HG02798 (cell line): Measurements from ENCODE around the gene CSF1.
A peak's percentile ranks its signal among the peaks of the same experiment; 100 is the strongest.

Experiments
- ATAC-seq: cut with Tn5 transposase; IDR thresholded peaks from one replicate; pipeline ENCODE4 v1.9.1; 2021; ENCODE audit warnings: mild to moderate bottlenecking; ENCODE audit not compliant: unreplicated experiment, poor library complexity

The CSF1 gene

DNA sequence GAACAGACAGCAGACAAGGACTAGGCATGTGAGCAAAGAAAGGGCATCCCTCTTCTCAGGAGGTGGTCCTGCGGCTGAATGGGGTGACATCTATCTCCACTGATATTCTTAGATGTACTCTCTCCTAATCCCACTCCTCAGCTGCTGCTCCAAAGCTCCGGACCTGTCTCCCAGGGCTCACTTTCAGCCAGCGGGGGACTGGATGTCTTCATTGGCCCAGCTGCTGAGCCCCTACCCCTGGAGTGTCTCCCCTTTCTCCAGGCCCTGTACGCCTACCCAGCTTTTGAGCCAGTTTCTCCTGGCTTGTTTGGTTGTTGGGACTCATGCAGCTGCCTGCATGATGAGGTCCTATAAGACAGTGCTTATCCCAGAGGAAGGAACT lies 28.8 kb upstream of the CSF1 start:
- no peak for ATAC-seq

DNA sequence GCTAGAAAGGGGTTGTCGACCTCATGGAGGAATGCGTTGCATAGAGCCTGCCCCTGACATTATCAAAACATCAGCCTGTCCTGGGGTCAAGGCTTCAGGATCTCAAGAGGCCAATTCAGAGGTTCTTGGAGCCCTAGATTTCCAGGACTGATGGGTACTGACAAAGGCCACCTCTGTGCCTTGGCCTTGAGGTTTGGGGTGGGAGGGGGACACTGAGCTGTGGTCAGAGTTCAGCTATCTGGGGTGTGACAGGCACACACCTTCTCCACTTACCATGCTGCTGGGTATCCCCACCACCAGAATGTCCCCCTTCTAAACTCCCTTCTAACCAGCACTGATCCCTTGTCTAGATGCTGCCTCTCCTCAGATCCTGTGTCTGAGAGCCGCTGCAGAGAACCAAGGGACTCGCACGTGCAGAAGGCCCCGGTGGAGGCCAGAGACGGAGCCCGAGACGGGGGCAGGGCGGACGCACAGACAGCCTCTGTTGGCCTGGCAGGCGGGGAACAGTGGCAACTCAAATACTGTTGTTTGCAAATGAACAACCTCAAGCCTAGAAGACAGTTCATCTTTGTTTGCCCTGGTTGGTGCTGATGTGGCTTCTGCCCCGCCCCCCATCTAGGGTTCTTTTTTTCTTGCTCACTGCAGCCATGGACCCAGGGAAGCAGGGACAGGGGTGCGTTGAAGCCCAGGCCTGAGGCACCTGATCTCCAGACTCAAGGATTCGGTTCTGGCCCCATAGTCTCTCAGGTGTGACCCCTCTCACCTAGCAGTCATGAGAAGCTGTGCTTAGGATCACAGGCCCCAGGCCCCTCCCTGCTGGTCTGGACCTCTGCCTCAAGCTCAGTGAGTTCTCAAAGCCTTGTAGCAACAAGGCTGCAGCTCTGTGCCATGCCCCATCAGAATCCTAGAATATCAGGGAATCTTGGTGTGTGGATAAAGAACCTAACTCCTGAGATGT lies 28.1 kb upstream of the CSF1 start:
- ATAC-seq = no peak

DNA sequence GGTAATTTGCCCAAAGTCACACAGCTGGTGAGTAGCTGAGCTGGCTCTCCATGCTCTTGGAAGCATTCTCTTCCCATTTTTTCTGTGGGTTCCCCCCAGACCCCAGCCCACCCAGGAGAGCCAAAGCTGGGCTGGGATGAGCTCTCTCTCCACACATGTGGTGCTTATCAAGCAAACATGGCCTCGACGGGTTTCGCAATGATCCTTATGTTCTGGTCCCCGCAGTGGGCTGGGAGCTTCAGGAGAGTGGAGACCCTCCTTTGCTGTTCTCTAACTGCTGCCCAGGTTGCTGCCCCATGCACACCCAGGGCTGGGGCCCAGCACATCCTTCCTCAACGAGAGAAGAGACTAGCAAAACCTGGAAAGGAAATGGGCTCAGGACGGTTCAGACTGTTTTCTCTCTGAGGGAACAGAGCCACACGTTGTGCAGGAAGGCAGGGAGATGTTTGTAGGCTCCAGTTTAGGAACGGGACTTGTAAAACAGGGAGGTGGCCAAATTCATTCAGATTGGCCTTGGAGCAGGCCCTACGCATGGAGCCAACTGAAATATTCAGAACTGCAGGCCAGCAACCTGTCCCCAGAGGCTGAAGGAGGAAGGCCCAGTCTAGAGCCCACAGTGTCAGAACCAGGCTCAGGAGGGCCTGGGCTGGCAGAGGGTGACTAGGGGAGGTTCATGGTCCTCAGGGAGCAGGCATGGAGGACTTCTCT lies 27.2 kb upstream of the CSF1 start:
- no peak for ATAC-seq

DNA sequence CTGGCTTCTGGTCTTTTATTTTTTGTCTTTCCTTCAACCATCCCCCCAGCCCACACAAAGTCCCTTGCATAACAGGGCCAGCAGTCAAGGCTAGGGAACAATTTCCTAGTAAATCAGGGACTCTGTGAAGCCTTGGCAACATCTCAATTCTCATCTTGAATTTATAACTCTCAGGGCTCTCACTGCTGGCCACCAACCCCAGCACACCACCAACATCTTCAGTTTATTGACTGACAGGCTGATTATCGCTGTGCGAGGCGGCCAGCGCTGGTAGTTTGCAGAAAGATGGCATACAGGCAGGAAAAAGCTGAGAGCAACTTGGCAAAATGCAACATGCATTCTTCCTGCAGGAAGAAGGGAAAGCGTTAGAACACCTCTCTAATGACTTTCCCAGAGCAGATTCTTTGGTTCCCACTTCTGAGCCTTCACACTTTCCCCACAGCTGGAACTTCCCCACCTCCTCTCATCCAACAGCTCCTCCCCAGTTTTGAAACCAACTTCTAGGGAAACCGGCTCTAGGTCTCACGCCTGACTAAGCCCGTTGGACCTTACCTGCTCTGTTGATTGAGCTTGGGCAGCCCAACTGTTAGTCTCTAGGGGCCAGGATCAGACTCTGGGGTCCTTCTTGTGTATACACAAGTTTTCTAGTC lies 26.3 kb upstream of the CSF1 start:
- no peak for ATAC-seq

DNA sequence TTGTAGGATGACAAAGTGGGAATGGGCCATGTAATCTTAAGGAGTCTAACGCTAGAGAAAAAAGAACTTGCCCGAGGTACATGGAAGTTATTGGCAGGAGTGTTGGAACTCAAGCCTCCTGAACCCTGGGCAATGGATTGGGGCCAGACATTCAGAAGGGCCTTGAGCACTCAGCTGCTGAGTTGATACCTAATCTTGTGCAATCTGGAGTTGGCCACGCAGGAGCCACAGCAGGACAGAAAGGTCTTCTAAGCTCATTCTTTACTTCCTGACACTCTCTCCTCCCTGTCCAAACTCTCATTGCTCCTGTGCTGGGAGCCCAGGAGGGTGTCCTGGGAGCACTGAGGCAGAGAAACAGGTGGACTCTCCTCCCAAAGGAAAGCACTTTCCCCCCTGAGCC lies 25.1 kb upstream of the CSF1 start:
- ATAC-seq = no peak

DNA sequence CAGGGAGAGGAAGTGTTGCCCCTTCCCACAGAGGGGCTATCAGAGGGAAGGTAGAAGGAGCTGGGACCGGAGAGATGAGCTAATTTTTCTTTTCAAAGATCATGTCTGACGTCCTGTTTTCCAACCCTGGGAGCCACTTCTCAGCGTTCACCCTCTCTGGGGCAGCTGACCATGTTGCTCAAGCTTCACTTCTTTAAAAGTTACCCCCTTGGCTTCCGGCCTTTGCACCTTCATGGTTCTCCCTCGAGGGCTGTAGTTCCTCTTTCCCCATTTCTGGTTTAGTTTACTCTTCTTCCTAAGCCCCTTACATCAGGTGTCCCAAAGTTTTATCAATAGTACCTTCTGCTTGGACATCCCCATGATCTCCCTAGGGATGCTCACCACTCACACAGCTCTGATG lies 23.8 kb upstream of the CSF1 start:
- no peak for ATAC-seq

DNA sequence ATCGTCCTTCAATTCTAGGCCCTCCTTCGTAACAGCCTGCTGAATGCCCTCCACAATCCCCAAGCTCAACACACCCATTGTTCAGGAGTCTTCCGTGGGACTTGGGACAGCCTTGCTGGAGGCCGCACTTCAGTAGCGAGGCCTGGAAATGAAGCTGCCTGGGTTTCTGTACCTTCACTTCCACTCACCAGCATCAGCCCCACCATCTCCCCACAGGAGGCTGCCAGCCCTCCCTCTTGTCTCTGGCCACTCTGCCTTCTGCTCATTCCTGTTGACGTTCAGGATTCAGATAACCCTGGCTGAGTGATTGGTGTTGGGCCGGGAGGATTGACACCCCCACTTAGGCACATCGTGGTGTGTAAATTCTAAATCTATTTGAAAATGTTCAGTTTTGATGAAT lies 23.4 kb upstream of the CSF1 start:
- no peak for ATAC-seq

DNA sequence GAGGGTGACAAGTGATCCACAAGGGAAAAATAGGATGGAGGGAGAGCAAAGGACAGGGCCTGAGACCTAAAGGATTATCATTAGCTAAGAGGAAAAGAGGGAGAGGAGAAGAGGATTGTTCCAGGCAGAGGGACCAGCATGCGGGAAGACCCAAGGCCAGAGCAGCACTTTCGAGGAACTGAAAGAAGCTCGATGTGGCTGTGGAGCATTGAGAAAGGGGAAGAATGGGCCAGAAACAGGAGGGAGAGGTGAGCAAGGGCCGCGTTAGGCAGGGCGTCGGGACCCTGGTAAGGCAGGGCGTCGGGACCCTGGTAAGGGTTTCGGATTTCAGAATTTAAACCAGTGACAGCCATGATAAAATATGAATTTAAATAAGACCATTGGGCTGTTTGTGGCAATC lies 22.8 kb upstream of the CSF1 start:
- ATAC-seq = no peak

DNA sequence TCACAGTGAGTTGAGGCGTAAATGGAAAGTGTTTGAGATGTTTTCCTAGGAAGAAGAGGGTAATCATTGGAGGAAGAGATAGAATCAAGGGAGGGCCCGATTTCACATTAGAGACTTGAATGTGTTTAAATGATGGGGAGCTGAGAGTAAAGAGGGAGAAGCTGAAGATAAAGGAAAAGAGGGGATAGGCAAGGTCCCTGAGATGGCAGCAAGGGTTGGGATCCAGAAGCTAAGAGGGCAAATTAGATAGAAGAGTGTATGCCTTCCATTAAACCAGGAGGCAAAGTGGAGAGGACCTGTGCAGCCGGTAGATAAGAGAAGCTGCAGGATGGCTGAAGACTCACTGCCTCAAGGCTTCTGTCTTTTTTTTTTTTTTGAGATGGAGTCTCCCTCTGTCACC lies 21.6 kb upstream of the CSF1 start:
- ATAC-seq = no peak

DNA sequence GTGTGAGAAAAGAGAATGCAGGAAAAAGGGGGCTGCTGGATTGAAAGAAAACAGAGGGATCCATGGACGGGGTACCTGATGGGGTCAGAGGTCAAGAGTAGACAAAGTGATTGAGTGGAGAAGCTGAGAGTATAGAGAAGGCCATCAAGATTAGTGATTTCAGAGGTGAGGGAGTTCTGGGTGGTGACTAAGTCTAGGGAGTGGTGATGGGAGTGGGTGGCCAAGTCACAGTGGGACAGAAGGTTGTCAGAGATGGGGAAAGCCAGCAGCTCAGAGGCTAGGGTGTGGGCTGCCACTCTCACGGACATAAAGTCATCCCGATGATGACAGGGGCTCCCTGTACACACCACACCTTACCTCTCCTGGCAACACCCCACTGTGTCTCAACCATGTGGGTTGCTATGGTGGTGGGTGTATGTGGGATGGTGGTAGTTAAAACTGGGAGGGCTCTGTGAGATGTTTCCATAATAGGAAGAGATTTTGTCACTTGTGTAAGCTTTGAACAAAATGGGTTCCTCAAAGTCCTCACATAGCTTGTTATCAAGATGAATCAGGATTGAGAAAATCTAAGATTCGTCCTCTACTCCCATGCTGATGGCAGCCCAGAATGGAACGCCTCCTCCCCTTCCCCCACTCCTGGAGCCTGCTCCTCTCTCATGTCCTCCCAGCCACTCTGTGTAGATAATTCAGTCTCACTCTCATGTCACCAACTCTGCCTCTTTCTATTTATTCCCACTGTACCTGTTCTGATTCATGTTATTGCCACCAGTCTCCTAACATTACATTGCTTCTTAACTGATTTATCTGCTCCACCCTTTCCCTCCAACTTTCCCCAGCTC lies 20.3 kb upstream of the CSF1 start:
- peak; percentile 41 for ATAC-seq

DNA sequence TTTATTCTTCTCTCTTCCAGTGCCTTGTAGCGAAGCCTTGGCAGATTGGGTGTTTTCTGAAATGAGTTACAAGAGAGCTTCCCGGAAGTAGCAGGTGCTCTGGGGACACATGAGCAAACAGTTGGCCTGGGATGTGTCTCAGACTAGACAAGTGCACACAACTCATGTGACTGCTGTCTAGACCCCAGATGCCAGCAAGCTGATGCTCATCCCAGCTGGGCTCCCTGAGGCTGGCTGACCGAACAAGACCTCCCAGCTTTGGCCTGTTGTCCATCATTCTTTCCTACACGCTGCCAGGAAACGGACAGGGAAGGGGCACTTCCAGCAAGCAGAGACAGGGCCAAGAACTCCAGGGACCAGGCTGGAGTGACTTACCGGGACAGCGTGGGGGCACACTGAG lies 18.7 kb upstream of the CSF1 start:
- ATAC-seq = no peak

DNA sequence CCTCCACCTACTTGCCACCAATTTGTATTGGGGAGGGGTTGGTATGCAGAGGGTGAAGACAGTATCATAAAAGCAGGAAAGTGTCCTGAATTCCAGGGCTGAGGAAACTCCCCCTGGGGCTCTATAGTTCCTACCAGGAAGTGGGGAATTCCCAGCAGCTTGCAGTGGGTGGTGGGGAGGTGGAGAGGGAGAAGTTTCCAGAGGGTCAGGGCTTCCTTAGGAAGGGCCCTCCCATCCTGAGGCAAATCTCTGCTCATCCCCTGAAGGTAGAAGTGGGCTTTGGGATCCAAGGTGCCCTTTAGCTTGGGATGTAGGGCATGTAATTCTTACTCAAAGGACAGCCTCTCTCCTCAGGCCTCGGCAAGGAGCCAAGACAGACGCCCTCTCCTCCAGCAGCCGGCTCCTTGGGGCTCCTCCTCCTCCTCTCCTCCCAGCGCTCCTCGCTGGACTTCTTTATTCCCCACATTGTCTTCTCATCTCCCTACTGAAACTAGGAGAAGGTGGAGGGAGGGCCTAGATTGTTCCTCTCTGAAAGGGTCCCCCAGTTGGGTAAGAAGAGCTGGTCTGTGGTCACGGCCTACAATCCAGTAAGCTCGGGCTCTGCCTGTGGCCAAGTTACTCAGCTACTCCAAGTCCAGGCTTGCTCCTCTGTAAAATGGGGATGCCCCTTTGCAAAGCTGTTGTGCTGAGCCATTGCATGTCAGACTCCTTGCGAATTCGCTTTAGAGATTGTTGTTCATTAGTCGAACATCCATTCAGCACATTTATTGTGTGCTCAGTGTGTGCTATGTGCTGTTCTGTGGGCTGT lies 17.9 kb upstream of the CSF1 start:
- no peak for ATAC-seq

DNA sequence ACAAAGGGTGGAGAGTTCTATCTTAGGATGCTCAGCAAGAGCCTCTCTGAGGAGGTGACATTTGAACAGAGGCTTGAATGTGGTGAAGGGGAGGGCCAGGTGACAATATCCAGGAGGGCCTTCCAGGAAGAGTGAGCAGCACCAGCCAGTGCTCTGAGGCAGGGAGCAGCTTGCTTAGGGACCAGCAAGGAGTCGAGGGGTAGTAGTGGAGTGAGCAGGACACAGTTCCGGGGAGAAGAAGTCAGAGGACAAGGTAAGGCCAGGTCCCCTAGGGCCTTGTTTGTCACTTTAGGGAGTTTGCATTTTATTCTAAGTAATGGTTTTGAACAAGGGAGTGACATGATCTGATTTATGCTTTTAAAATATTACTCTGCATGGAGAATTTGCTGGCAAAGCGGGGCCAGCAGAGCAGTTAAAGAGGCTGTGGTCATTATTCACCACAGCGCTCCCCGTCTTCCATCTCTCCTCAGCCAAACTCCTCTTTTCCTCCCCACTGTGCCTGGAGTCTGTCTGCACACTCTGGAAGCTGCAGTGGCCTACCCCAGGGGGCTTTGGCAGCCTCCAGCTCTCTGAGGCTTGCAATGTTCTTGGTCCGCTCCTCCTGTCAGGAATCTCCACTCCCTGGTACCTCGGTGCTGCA lies 17.0 kb upstream of the CSF1 start:
- ATAC-seq = no peak

DNA sequence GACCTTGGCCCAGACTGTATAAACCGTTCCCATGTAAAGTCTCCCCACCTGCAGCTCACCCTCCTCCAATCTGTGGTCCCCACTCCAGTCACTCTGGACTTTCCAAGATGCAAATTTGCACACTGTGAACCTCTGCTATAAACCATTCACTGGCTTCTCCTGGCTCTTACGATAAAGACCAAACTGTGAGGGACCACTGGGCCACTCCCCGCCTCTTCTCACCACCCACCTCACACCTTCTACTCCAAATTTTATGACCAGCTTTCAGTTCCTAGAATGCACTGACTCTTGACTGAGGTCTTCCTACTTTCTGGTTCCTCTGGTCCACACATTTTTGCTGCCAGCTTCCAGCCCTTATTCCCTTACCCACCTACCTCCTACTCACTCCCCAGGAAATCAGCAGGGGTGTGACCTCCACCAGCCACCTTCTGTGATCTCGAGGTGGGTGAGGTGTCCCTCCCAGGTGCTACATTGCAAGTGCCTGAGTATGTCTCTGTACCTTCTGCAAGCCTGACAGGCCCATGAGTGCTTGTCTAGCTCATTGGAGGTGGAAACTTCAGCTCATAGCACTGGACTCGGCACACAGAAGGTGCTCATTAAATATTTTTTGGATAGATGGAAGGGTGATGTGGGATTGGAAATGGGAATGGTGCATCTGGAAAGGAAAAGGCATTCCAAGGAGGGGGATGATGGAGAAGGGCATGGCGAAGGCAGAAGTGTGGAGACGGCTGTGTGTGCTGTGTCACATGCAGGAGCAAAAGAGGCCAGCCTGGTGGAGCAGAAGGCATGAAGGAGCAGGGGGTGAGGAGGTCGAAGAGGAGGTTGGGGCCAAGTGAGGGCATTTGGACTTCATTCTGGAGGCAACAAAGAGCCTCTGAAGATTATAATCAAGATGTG lies 15.6 kb upstream of the CSF1 start:
- ATAC-seq = peak; percentile 48

DNA sequence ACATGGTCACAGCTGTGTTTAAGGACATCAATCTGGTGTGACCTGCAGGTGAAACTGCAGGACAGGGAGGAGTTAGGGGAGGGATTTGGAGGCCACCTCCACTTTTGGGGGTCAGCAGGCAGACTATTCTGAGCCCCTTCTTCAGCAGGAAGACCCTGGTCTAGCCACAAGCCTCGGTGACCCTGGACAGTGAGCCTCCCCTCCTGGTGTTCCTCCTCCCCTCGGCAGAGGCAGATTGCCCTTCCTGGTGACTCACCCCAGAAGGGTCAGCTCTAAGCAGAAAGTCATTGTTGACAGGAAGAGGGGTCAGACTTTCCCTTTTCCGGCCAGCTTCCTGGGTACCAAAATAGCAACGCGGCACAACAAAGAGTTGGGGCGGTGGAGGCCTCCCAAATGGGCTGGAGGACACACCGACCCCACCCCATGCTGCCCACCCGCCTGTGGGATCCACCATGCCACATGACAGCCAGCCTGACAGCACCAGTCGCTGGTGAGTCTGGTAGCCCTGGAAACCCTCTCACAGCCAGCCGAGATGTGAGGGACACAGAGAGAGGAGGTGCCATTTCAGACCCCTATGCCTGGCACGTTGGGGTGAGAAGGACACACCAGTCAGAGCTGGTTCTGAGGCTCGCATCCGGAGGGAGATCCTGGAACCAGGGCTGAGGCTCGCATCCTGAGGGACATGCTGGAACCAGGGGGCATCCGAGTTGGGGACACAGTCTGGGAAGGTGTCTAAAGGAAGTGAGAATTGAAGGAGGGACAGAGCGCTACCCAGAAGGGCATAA lies 14.7 kb upstream of the CSF1 start:
- ATAC-seq = no peak

DNA sequence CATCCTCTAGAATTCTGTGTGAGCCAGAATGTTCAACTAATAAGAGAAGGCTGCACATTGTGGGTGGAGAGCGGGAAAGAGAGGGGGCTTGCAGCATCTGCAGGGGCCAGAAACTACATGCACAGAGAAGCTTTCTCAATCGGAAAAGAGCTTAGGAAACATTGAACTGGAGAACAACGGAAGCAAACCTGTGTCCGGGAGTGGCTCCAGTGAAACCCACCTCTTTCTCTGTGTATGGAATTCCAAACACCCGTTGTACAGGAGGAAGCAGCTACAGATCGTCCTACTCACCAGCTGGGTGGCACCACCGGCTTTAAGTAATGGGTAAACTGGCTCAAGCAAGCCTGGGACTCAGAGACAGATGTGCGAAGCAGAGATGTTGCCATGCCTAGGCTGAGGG lies 14.0 kb upstream of the CSF1 start:
- ATAC-seq = no peak

DNA sequence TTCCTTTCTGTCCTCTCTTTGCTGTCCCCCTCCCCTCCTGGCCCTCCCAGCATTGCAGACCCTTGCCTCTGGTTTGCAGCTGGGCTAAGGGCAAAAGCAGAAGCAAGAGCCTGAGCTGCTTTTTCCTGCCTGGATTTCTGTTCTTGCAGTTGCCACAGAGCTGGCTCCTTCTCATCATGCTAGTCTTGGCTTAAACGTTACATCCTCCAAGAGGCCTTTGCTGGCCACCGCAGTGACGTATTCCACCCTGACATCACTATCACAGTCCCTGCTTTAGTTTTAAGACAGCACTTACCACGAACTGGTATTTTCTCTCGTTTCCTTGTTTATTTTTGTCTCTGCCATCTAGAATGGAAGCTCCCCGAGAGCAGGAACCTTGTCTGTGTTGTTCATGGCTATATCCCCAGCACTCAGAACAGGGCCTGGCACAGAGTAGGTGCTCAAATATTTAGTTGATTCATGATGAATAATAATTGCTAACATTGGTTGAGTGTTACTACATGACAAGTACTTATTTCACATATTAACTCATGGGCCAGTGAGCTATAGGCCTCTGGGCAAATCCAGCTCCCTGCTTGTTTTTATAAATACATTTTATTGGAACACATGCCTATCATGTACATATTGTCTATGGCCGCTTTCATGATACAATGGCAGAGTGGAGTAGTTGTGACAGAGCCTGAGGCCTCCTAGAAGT lies 13.2 kb upstream of the CSF1 start:
- no peak for ATAC-seq
